H7 (cell line): ENCODE results near the gene STRAP. TPM values are rescaled to one million over a fixed set of nuclear protein-coding genes. Genes with fewer than 3 reads are reported as not detected.
A peak's percentile ranks its signal among the peaks of the same experiment; 100 is the strongest.
"Not testable (repeated sequence)": the region's sequence is repeated elsewhere in the genome, so short reads cannot be mapped to it uniquely, and the experiment has no call there.

Source experiments
- DNase-seq: peaks from one replicate; pipeline ENCODE4 v3.0.0; 2012
- H3K27me3 ChIP-seq: 2 replicates; pipeline ENCODE4 v1.6.0; 2011; ENCODE audit warnings: mild to moderate bottlenecking, low read length; ENCODE audit not compliant: control insufficient read depth, insufficient read depth
- H3K36me3 ChIP-seq: replicated peaks from 2 replicates; pipeline ENCODE4 v1.5.1; 2011; ENCODE audit warnings: low read length; ENCODE audit not compliant: control insufficient read depth, insufficient read depth
- H3K4me3 ChIP-seq: 2 replicates; pipeline ENCODE4 v1.5.1; 2011; ENCODE audit warnings: low read depth, mild to moderate bottlenecking, control low read depth, low read length, moderate library complexity; ENCODE audit not compliant: insufficient read depth
- total RNA-seq: library from RNA; depleted of rRNA; stranded (reverse); fragments of >200 nt; shearing (Covaris generic); gene quantifications from 2 replicates; pipeline ENCODE4 v1.2.3, GENCODE V29; 2014

Gene STRAP
- total RNA-seq, 1 experiment from 2014 or later = 116 TPM

DNA sequence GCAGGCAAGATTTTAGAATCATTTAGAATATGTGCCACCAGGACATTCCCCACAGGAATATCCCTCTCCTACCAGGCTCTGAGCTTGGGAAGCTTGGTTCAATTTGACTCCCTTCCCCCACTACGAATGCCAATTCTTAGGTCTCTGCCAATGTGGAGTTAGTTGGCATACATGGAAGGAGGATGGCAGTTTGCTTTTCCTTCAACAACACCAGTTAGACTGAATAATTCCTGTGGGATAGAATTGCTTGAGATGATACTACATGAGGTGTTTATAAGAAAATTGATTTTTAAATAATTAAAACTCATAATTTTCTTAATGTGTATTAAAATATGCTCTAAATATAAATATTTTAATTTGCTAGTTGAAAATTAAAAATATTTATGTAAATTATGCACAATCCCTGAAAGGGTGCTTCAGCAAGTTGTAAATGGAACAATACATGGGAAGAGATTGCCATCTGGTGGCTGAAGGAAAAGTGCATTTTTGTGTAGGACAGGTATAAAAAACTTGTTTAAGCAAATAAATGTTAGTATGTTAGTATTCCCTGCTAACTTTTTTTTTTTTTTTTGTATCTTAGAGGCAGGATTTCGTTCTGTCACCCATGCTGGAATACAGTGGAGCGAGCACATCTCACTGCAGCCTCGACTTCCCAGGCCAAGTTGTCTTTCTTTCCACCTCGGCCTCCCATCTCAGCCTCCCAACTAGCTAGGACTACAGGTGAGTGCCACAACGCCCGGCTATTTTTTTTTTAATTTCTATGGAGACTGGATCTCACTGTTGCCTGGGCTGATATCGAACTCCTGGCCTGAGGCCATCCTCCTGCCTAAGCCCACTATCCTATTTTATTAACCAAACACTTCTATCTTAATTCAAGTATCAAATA lies 25.8 kb upstream of the STRAP start:
- Histone ChIP-seq H3K36me3 (no peaks in the 10 kb centered on the region), H3K4me3 (no peak overlapping the region), H3K27me3 (no peaks in the 10 kb centered on the region)
- no peak for DNase-seq

DNA sequence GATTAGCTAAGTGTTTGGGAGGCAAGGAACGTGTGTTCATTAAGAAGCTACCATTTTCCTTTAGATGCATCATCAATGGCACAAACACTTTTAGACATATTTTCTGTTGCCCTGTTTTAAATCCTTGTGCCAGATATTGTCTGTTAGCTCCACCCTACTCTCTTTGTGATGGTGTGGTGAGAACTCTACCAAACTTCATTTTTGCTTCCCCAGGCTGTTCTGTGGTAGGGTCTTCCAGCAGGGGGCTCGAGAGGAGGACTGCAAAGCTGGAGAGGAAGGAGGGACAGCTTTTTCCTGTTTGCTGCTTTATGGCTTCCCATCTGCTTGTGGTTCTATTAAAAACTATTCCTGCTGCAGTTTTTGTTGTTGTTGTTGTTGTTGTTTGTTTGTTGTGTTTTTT lies 23.8 kb upstream of the STRAP start:
- no peaks in the 10 kb centered on the region for H3K36me3 ChIP-seq
- H3K4me3 ChIP-seq = no peak overlapping the region
- H3K27me3 ChIP-seq = no peaks in the 10 kb centered on the region
- DNase-seq = no peak

- no peak for DNase-seq
- Histone ChIP-seq H3K27me3 (no peaks in the 10 kb centered on the region), H3K4me3 (no peak overlapping the region), H3K36me3 (no peaks in the 10 kb centered on the region)
These were observed 23.1 kb upstream of the STRAP start for GRCh38 chr12:15859116-15859515.

GRCh38 chr12:15861404-15861803 lies 20.8 kb upstream of the STRAP start:
- DNase-seq = no peak
- Histone ChIP-seq H3K4me3 (no peak overlapping the region), H3K27me3 (no peaks in the 10 kb centered on the region), H3K36me3 (no peaks in the 10 kb centered on the region)

GRCh38 chr12:15862840-15863239 lies 19.3 kb upstream of the STRAP start:
- Histone ChIP-seq H3K4me3 (no peak overlapping the region), H3K36me3 (no peaks in the 10 kb centered on the region), H3K27me3 (no peaks in the 10 kb centered on the region)
- no peak for DNase-seq

DNA sequence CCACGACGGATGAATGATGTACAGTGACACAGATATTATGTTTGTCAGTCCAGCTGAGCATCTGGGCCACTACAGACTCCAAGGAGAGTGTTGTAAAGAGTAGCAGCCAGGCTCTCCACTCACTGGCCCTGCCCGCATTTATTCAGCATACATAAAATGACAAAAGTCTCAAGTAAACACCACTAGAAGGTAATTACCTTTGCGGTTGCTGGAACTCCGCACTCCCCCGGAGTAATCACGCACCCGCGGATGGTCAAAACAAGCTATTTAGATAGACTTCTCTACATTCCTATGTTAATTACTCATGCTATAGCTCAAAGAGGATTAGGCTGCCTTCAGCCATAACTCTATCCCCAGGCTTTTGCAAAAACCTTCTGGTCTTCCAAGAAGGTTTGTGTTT lies 18.8 kb upstream of the STRAP start:
- Histone ChIP-seq H3K27me3 (no peaks in the 10 kb centered on the region), H3K4me3 (no peak overlapping the region), H3K36me3 (no peaks in the 10 kb centered on the region)
- DNase-seq = no peak

- DNase-seq = no peak
- no peak overlapping the region for H3K4me3 ChIP-seq
- H3K27me3 ChIP-seq = no peaks in the 10 kb centered on the region
- H3K36me3 ChIP-seq = no peaks in the 10 kb centered on the region
These were observed 18.2 kb upstream of the STRAP start for GRCh38 chr12:15863984-15864383.

- no peak for DNase-seq
- Histone ChIP-seq H3K36me3 (no peaks in the 10 kb centered on the region), H3K4me3 (no peak overlapping the region), H3K27me3 (no peaks in the 10 kb centered on the region)
These were observed 14.0 kb upstream of the STRAP start for GRCh38 chr12:15868186-15868585.

DNA sequence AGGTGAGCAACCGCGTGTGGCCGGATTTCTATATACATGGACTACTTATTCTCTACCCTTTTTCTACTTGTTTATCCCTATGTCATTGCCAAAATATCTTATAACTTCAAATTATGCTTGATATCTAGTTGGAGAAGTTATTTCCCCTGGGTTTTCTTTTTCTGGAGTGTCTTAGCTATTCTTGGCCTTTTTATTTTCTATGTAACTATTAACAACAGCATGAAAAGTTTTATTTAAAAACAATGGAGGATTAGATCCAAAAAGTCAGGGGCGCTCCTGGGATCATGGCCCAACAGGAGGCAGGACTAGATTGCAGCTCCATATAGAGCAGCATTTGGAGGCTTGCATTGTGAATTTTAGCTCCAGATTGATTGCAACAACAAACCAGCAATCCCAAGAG lies 8.6 kb upstream of the STRAP start:
- no peaks in the 10 kb centered on the region for H3K36me3 ChIP-seq
- H3K4me3 ChIP-seq = no peak overlapping the region
- DNase-seq = no peak
- no peaks in the 10 kb centered on the region for H3K27me3 ChIP-seq

DNA sequence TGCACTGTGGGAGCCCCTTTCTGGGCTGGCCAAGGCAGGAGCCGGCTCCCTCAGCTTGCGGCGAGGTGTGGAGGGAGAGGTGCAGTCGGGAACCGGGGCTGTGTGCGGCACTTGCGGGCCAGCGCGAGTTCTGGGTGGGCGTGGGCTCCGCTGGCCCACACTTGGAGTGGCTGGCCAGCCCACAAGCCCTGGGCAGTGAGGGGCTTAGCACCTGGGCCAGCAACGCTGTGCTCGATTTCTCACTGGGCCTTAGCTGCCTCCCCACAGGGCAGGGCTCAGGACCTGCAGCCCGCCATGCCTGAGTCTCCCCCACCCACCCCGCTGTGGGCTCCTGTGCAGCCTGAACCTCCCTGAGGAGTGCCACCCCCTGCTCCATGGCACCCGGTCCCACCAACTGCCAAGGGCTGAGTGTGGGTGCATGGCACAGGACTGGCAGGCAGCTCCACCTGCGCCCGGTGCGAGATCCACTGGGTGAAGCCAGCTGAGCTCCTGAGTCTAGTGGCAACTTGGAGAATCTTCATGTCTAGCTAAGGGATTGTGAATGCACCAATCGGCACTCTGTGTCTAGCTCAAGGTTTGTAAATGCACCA lies 7.5 kb upstream of the STRAP start:
- not testable (repeated sequence) for H3K27me3 ChIP-seq, DNase-seq

DNA sequence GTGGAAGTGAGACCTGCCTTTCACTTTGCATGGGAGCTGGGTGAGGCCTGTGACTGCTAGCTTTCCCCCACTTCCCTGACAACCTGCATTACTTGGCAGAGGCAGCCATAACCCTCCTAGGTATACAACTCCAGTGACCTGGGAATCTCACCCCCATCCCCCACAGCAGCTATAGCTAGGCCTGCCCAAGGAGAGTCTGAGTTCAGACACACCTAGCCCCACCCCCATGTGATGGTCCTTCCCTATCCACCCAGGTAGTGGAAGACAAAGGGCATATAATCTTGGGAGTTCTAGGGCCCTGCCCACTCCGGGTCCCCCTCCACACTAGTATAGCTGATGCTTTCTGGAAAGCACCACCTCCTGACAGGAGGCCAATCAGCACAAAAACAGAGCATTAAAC lies 6.3 kb upstream of the STRAP start:
- no peak for DNase-seq
- Histone ChIP-seq H3K36me3 (no peaks in the 10 kb centered on the region), H3K4me3 (no peak overlapping the region), H3K27me3 (no peaks in the 10 kb centered on the region)

More for the DNA sequence above, 7.5 kb upstream of the STRAP start:
- not testable (repeated sequence) for H3K4me3 ChIP-seq, H3K36me3 ChIP-seq

DNA sequence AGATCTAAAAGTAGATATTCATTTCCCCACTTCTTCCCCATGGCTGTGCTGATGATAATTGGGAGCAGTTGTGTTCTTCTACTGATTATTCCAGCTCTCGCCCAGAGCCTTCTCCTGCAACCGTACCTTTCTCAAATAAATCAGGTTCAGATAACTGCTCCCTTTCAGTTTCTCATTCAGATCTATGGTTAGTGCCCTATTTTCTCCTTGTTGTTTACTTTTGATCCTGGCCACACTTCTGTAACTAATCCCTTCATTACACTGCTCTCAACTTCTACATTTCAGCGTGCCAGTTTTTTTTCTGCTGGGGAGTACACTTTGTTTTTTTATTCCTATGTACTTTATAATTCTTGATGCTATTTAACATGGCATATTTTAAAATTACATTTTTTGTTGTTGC lies 2.8 kb upstream of the STRAP start:
- Histone ChIP-seq H3K4me3 (no peak overlapping the region), H3K36me3 (no peaks in the 10 kb centered on the region), H3K27me3 (no peaks in the 10 kb centered on the region)
- DNase-seq = no peak

GRCh38 chr12:15880721-15881120 lies 1.5 kb upstream of the STRAP start:
- DNase-seq = no peak
- H3K27me3 ChIP-seq = no peaks in the 10 kb centered on the region
- no peak overlapping the region for H3K4me3 ChIP-seq
- no peaks in the 10 kb centered on the region; the same call in 1 of the 2 replicates for H3K36me3 ChIP-seq

DNA sequence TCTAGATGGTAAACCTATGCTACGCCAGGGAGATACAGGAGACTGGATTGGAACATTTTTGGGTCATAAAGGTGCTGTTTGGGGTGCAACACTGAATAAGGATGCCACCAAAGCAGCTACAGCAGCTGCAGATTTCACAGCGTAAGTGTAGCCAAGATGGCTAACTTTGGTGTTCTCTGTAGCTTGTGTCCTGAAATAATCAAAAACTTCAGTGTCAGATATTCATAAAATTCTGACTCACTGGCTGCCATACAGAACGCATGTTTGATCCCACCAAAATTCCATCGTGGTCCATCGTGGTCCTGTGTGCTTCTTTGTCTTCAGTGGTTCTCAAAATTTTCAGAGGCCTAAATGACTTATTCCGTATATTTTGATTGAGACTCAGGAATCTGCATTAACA lies 1.3 kb downstream of the STRAP start:
- Histone ChIP-seq H3K36me3 (no peaks in the 10 kb centered on the region; the same call in 1 of the 2 replicates), H3K4me3 (peak overlapping the region; percentile 90), H3K27me3 (no peaks in the 10 kb centered on the region)
- DNase-seq = no peak

DNA sequence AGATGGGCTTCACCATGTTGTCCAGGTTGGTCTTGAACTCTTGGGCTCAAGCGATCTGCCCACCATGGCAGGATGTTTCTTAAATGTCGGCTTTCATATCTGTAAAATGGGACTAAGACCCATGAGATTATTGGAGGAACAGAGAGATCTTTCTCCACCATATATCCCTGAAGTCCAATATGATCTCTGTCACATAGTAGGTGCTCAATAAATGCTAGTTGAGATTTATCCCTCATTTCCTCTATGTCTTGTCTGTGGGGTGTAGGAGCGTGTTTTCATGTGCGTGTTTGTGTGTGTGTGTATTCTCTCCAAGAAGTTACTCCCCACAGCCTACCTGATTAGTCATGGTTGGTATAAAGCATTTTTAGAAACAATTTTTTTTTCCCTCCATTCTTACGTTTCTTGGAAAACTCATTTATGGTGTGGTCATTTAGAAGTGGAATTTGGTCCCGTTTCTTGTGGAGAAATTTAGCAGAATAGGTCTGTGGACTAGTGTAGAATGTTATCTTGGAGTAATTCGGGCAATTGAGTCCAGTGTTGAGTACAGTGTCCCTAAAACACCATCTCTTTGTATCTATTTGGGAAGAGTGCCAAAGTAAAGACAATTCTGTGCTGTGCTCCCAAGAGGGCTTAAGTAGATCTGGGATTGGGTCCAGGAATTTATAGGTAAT lies 4.3 kb downstream of the STRAP start:
- Histone ChIP-seq H3K27me3 (no peaks in the 10 kb centered on the region), H3K4me3 (no peak overlapping the region), H3K36me3 (peaks cover 4% of the 10 kb centered on the region)
- no peak for DNase-seq
